ENCODE results near the gene GAB2.

DNA sequence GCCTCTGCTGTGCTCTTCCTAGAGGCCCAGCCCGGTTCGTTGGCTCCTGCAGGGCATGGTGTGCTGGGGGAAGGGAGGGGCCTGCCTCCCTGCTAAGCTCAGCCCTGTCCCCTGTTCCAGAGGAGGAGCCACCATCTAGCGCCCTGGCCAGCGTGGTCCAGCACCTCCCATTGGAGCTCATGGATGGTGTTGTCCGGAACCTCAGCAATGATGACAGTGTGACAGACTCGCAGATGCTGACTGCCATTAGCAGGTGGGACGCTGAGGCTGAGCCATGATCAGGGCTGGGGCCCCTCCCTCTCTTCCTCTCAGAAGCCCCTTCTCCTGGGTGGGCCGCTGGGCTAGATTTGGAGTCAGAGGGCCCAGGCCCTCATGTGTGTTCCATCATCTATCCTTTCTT is 219.8 kb downstream of the GAB2 start:
- TF ChIP-seq POLR2A (IDR thresholded peaks at IDR 0.05; ENCODE audit: low read depth, low read length) = no peak
- TF ChIP-seq, protein P1, sequence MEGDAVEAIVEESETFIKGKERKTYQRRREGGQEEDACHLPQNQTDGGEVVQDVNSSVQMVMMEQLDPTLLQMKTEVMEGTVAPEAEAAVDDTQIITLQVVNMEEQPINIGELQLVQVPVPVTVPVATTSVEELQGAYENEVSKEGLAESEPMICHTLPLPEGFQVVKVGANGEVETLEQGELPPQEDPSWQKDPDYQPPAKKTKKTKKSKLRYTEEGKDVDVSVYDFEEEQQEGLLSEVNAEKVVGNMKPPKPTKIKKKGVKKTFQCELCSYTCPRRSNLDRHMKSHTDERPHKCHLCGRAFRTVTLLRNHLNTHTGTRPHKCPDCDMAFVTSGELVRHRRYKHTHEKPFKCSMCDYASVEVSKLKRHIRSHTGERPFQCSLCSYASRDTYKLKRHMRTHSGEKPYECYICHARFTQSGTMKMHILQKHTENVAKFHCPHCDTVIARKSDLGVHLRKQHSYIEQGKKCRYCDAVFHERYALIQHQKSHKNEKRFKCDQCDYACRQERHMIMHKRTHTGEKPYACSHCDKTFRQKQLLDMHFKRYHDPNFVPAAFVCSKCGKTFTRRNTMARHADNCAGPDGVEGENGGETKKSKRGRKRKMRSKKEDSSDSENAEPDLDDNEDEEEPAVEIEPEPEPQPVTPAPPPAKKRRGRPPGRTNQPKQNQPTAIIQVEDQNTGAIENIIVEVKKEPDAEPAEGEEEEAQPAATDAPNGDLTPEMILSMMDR (conservative IDR thresholded peaks at IDR 0.05; ENCODE audit: low read depth, low read length) = no peak
- TF ChIP-seq NFE2L2 (IDR thresholded peaks at IDR 0.05; ENCODE audit: low read depth, low read length) = no peak
- TF ChIP-seq MXI1 (IDR thresholded peaks at IDR 0.05; ENCODE audit: borderline replicate concordance, low read depth, low read length) = no peak
- TF ChIP-seq RAD21 (IDR thresholded peaks at IDR 0.05; ENCODE audit: low read length) = no peak
- TF ChIP-seq, protein P2, sequence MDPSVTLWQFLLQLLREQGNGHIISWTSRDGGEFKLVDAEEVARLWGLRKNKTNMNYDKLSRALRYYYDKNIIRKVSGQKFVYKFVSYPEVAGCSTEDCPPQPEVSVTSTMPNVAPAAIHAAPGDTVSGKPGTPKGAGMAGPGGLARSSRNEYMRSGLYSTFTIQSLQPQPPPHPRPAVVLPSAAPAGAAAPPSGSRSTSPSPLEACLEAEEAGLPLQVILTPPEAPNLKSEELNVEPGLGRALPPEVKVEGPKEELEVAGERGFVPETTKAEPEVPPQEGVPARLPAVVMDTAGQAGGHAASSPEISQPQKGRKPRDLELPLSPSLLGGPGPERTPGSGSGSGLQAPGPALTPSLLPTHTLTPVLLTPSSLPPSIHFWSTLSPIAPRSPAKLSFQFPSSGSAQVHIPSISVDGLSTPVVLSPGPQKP (IDR thresholded peaks at IDR 0.05; ENCODE audit: borderline replicate concordance, low read depth, low read length) = no peak
- TF ChIP-seq BHLHE40 (IDR thresholded peaks at IDR 0.05; ENCODE audit: low read depth, low read length) = no peak

All from IMR-90 (cell line).